Measurements from ENCODE around the gene CARF. TPM values are rescaled to one million over a fixed set of nuclear protein-coding genes. Genes with fewer than 3 reads are reported as not detected.

CARF gene
- total and polyA plus RNA-seq, 11 donors = 0.79 to 12.2 (median 6.9) TPM

DNA sequence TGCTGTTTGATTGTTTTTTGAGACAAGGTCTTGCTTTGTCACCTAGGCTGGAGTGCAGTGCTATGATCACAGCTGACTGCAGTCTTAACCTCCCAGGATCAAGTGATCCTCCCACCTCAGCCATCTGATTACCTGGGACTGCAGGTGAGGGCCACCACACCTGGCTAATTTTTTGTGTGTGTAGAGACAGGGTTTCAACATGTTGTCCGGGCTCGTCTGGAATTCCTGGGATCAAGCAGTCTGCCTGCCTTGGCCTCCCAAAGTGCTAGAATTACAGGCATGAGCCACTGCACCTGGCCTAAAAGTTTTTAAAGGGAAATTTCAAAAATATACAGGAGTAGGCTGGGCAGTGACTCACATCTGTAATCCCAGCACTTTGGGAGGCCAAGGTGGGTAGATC is 22.4 kb downstream of the CARF start:
- Histone ChIP-seq H3K4me1 (no peaks in the 10 kb centered on the region), H3K9me3 (peaks cover 0 to 8% (median 0%) of the 10 kb centered on the region in 12 donors), H3K4me3 (no peak overlapping the region), H3K27ac (no peak overlapping the region), H3K27me3 (no peaks in the 10 kb centered on the region), H3K36me3 (peaks cover 0 to 44% (median 19%) of the 10 kb centered on the region in 9 donors)
- TF ChIP-seq, protein P1, sequence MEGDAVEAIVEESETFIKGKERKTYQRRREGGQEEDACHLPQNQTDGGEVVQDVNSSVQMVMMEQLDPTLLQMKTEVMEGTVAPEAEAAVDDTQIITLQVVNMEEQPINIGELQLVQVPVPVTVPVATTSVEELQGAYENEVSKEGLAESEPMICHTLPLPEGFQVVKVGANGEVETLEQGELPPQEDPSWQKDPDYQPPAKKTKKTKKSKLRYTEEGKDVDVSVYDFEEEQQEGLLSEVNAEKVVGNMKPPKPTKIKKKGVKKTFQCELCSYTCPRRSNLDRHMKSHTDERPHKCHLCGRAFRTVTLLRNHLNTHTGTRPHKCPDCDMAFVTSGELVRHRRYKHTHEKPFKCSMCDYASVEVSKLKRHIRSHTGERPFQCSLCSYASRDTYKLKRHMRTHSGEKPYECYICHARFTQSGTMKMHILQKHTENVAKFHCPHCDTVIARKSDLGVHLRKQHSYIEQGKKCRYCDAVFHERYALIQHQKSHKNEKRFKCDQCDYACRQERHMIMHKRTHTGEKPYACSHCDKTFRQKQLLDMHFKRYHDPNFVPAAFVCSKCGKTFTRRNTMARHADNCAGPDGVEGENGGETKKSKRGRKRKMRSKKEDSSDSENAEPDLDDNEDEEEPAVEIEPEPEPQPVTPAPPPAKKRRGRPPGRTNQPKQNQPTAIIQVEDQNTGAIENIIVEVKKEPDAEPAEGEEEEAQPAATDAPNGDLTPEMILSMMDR (IDR thresholded peaks at IDR 0.05) = no peak
- 95 to 100% (median 99%) methylated on average over 2 of the region's 2 CpGs for WGBS, 4 donors
- ATAC-seq (no peak), DNase-seq (no peak)
- intact Hi-C loops (cut with DNase I) = no loop called here

DNA sequence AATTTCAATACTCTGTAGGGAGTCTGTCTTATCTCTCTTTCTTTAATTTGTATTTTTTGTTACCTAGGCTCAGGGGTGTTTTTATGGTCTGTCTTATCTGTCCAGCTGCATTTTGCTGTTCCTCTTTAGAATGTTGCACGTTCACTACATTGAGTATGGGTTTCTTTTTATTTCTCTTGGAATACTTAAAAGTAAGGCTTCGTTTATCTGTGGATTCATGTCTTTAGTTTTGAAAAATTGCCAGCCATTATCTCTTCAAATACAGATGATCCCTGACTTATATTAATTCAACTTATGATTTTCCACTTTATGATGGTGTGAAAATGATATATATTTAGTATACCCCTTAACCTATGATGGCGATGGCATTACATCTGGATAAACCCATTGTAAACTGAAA is 26.9 kb downstream of the CARF start:
- intact Hi-C loops (cut with DNase I) = no loop called here
- Histone ChIP-seq H3K4me1 (no peaks in the 10 kb centered on the region), H3K36me3 (peaks cover 0 to 59% (median 30%) of the 10 kb centered on the region in 9 donors), H3K27ac (no peak overlapping the region), H3K9me3 (peaks cover 0 to 8% (median 0%) of the 10 kb centered on the region in 12 donors), H3K27me3 (no peaks in the 10 kb centered on the region), H3K4me3 (no peak overlapping the region)
- no peak for TF ChIP-seq POLR2A (IDR thresholded peaks at IDR 0.05)
- TF ChIP-seq, protein P1 (IDR thresholded peaks at IDR 0.05) = no peak
- DNase-seq = no peak
- ATAC-seq = no peak
- 94 to 97% (median 96%) methylated on average over 3 of the region's 3 CpGs for WGBS, 4 donors

DNA sequence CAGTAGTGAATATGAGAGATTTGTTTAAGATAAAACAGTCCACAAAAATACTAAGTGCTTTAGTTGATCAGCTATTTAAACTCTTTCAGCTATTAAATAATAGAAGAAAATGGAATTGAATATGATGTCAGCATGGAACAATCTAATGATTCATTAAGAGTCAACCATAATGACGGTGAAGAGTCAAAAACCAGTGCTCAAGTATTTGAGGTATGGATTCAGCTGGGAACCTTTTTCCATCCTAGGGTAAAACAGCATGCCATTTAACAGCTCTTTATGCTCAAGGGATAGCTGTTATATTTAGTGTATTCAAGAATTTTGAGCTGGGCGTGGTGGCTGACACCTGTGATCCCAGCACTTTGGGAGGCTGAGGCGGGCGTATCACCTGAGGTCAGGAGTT is 29.7 kb downstream of the CARF start:
- H3K36me3 ChIP-seq = peaks cover 0 to 65% (median 29%) of the 10 kb centered on the region in 9 donors
- WGBS, 4 donors = 95 to 100% (median 96%) methylated on average over 4 of the region's 4 CpGs

DNA sequence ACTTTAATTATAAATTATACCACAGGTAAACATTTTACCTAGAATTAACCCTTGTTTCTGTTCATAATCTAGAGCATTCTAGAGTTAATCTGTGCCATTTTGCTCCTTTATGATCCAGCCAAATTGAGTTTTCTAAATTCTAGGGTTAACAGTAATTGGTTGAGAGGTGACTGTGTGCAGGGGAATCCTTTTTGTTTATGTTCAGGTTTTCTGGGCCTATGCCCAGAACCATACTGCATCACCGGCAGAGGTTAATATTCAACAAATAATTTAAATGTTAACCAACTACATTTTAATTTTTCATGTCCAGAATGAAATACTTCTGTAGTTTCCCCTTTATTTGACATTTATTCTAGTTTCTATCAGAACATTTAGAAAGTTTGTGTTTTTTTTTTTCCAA is 32.3 kb downstream of the CARF start:
- Histone ChIP-seq H3K27ac (no peak overlapping the region), H3K36me3 (peaks cover 0 to 60% (median 19%) of the 10 kb centered on the region in 9 donors), H3K4me1 (no peaks in the 10 kb centered on the region), H3K9me3 (peaks cover 0 to 33% (median 7%) of the 10 kb centered on the region in 12 donors), H3K27me3 (no peaks in the 10 kb centered on the region), H3K4me3 (no peak overlapping the region)
- intact Hi-C loops (cut with DNase I) = no loop called here
- no peak for ATAC-seq
- 95 to 98% (median 96%) methylated on average over 1 of the region's 1 CpG for WGBS, 4 donors
- no peak for TF ChIP-seq POLR2A (IDR thresholded peaks at IDR 0.05)
- TF ChIP-seq, protein P1 (IDR thresholded peaks at IDR 0.05) = no peak
- DNase-seq = no peak

More for the DNA sequence above, 29.7 kb downstream of the CARF start:
- TF ChIP-seq POLR2A (IDR thresholded peaks at IDR 0.05) = no peak
- Histone ChIP-seq H3K4me3 (no peak overlapping the region), H3K4me1 (no peaks in the 10 kb centered on the region), H3K27ac (no peak overlapping the region), H3K27me3 (no peaks in the 10 kb centered on the region), H3K9me3 (peaks cover 0 to 21% (median 0%) of the 10 kb centered on the region in 12 donors)
- ATAC-seq (no peak), DNase-seq (no peak)
- intact Hi-C loops (cut with DNase I) = no loop called here

DNA sequence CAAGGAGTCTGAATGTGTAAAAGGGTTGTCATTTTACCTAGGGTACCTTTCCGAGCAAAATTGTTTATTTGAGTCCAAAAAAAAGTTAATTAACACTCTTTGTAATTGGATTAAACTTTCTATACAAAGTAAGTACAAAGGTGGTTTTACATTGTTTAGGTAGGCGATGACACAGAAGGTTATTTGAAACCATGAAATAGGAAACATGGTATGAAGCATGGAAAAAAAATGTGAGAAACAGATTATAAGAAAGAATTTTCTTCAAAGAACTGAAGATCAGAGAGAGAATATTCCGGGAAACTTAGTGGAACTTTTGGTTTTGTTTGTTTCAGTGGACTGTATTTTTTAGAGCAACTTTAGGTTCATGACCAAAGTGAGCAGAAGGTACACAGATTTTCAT is 32.7 kb downstream of the CARF start:
- peaks cover 0 to 33% (median 7%) of the 10 kb centered on the region in 12 donors for H3K9me3 ChIP-seq
- no peak overlapping the region for H3K4me3 ChIP-seq
- intact Hi-C loops (cut with DNase I) = no loop called here
- peaks cover 0 to 57% (median 15%) of the 10 kb centered on the region in 9 donors for H3K36me3 ChIP-seq
- H3K4me1 ChIP-seq = no peaks in the 10 kb centered on the region
- H3K27me3 ChIP-seq = no peaks in the 10 kb centered on the region
- ATAC-seq (no peak), DNase-seq (no peak)
- TF ChIP-seq POLR2A (IDR thresholded peaks at IDR 0.05) = no peak
- TF ChIP-seq, protein P1 (IDR thresholded peaks at IDR 0.05) = no peak
- 92 to 93% (median 93%) methylated on average over 3 of the region's 3 CpGs for WGBS, 4 donors
- H3K27ac ChIP-seq = no peak overlapping the region
